Smooth muscle cell (in vitro differentiated cells): Measurements from ENCODE around the gene P3H1. TPM values are rescaled to one million over a fixed set of nuclear protein-coding genes. Genes with fewer than 3 reads are reported as not detected.

Source experiments
- DNase-seq: peaks from one replicate; lab custom pipeline; 2025; ENCODE audit not compliant: unreplicated experiment; lab: John Stamatoyannopoulos, UW
- H2AFZ ChIP-seq: fragments of 200-600 bp; sonication (generic); 2 replicates; pipeline ENCODE4 v1.6.0; 2016; ENCODE audit warnings: antibody characterized with exemption, low read depth, mild to moderate bottlenecking
- H3F3A ChIP-seq: fragments of 200-600 bp; sonication (generic); 2 replicates; pipeline ENCODE4 v1.6.0; 2017; ENCODE audit warnings: antibody characterized with exemption, low read depth
- H3K27ac ChIP-seq: fragments of 200-600 bp; sonication (generic); 2 replicates; pipeline ENCODE4 v1.5.1; 2016; ENCODE audit warnings: low read depth, mild to moderate bottlenecking
- H3K27me3 ChIP-seq: fragments of 200-600 bp; sonication (generic); 2 replicates; pipeline ENCODE4 v1.6.1; 2016; ENCODE audit warnings: low read depth, mild to moderate bottlenecking
- H3K36me3 ChIP-seq: fragments of 200-600 bp; sonication (generic); 2 replicates; pipeline ENCODE4 v1.5.1; 2016; ENCODE audit warnings: low read depth
- H3K4me1 ChIP-seq: fragments of 200-600 bp; sonication (generic); 2 replicates; pipeline ENCODE4 v1.5.1; 2016; ENCODE audit warnings: low read depth
- H3K4me2 ChIP-seq: fragments of 200-600 bp; sonication (generic); 2 replicates; pipeline ENCODE4 v1.6.0; 2016; ENCODE audit warnings: mild to moderate bottlenecking
- H3K4me3 ChIP-seq: fragments of 200-600 bp; sonication (generic); 2 replicates; pipeline ENCODE4 v1.5.1; 2016; ENCODE audit warnings: mild to moderate bottlenecking
- H3K79me2 ChIP-seq: fragments of 200-600 bp; sonication (generic); 2 replicates; pipeline ENCODE4 v1.6.0; 2016; ENCODE audit warnings: low read depth, mild to moderate bottlenecking
- H3K9ac ChIP-seq: fragments of 200-600 bp; sonication (generic); 2 replicates; pipeline ENCODE4 v1.6.0; 2016; ENCODE audit warnings: low read depth
- H3K9me3 ChIP-seq: fragments of 200-600 bp; sonication (generic); replicated peaks from 2 replicates; pipeline ENCODE4 v1.5.1; 2016; ENCODE audit warnings: low read depth
- H4K20me1 ChIP-seq: fragments of 200-600 bp; sonication (generic); 2 replicates; pipeline ENCODE4 v1.6.0; 2016; ENCODE audit warnings: low read depth
- WGBS: methylation state at CpG from one replicate; pipeline ENCODE4 v1.1.7; 2016; ENCODE audit warnings: low lambda C conversion rate; 5-methylcytosine and 5-hydroxymethylcytosine counted together
- polyA plus RNA-seq: library from polyadenylated mRNA; unstranded; fragments of >200 nt; fragmentation: Nextera tagmentation; extraction: Ambion mirVana; gene quantifications from 2 replicates; pipeline ENCODE4 v1.2.1, GENCODE V29; 2016
- total RNA-seq: library from RNA; depleted of rRNA; stranded (reverse); fragments of >200 nt; gene quantifications from 2 replicates; pipeline ENCODE4 v1.2.3, GENCODE V29; 2014
- TF ChIP-seq, protein P1 (sequence below): fragments of 200-600 bp; sonication (generic); IDR thresholded peaks from 2 replicates; pipeline ENCODE4 v1.5.1; 2017; ENCODE audit warnings: borderline replicate concordance, mild to moderate bottlenecking, antibody characterized with exemption; ENCODE audit not compliant: insufficient read depth, poor library complexity, severe bottlenecking

P3H1 gene
- total and polyA plus RNA-seq, 2 experiments from 2014 or later = 256 to 535 TPM

DNA sequence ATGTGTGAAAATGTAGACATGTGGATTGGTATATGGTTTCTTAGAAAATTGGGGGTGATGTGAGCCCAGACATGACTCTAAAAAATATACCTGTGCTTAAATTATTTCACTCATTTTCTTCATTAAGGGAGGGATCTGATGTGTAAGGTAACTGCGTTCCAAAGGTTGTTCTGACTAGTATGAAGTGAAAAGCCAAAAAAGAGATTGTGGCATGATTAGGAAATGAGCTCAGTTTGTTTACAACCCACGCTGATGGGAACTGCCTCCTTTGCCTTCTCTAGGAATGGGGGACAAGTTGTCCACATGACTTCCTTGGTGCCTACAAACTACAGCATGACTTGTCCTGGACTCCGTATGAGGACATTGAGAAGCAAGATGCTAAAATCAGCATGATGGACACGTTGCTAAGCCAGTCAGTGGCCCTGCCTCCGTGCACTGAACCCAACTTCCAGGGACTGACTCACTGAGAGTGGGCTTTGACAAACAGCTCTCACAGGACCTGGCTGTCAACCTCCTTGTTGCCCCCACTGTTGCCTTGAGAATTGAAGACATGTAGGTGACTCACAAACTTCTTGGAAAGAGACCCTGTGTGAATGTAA is 8.2 kb upstream of the P3H1 start:
- Histone ChIP-seq H3F3A (no peaks in the 10 kb centered on the region), H3K4me1 (no peaks in the 10 kb centered on the region), H3K9ac (no peak overlapping the region), H3K36me3 (no peaks in the 10 kb centered on the region), H3K27ac (no peak overlapping the region), H3K27me3 (no peaks in the 10 kb centered on the region), H3K4me3 (no peak overlapping the region), H4K20me1 (peaks cover 42% of the 10 kb centered on the region), H3K4me2 (no peak overlapping the region), H2AFZ (no peak overlapping the region), H3K79me2 (peaks cover 30% of the 10 kb centered on the region), H3K9me3 (no peaks in the 10 kb centered on the region)
- 93% methylated on average over 5 of the region's 5 CpGs for WGBS
- DNase-seq = no peak
- TF ChIP-seq, protein P1, sequence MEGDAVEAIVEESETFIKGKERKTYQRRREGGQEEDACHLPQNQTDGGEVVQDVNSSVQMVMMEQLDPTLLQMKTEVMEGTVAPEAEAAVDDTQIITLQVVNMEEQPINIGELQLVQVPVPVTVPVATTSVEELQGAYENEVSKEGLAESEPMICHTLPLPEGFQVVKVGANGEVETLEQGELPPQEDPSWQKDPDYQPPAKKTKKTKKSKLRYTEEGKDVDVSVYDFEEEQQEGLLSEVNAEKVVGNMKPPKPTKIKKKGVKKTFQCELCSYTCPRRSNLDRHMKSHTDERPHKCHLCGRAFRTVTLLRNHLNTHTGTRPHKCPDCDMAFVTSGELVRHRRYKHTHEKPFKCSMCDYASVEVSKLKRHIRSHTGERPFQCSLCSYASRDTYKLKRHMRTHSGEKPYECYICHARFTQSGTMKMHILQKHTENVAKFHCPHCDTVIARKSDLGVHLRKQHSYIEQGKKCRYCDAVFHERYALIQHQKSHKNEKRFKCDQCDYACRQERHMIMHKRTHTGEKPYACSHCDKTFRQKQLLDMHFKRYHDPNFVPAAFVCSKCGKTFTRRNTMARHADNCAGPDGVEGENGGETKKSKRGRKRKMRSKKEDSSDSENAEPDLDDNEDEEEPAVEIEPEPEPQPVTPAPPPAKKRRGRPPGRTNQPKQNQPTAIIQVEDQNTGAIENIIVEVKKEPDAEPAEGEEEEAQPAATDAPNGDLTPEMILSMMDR = no peak

DNA sequence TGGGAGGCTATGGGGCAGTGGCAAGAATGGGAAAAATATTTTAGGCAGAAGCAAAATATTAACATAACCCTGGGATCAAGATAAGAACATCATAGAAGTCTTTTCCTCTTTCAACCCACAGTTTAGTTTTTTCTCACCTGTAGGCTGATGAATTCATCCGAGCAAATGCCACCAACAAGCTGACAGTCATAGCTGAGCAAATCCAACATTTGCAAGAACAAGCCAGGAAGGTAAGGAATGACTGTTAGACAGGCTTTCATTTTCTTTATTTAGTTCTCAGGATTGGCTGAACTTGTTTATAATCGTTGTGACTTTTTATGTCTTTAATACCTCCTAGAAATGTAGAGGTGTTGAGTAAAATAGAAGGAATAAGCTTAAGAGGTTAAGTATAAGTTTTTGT is 6.6 kb upstream of the P3H1 start:
- H3K4me3 ChIP-seq = no peak overlapping the region
- H3K4me2 ChIP-seq = no peak overlapping the region
- peaks cover 45% of the 10 kb centered on the region for H3K79me2 ChIP-seq
- H3K9ac ChIP-seq = no peak overlapping the region
- H3K4me1 ChIP-seq = peaks cover 1% of the 10 kb centered on the region
- TF ChIP-seq, protein P1 = no peak
- no peak for DNase-seq
- WGBS = 77% methylated on average over 2 of the region's 2 CpGs
- H4K20me1 ChIP-seq = peaks cover 42% of the 10 kb centered on the region
- H3K9me3 ChIP-seq = no peaks in the 10 kb centered on the region
- H2AFZ ChIP-seq = no peak overlapping the region
- H3K27me3 ChIP-seq = no peaks in the 10 kb centered on the region
- H3F3A ChIP-seq = no peaks in the 10 kb centered on the region
- H3K27ac ChIP-seq = no peak overlapping the region
- no peaks in the 10 kb centered on the region for H3K36me3 ChIP-seq

DNA sequence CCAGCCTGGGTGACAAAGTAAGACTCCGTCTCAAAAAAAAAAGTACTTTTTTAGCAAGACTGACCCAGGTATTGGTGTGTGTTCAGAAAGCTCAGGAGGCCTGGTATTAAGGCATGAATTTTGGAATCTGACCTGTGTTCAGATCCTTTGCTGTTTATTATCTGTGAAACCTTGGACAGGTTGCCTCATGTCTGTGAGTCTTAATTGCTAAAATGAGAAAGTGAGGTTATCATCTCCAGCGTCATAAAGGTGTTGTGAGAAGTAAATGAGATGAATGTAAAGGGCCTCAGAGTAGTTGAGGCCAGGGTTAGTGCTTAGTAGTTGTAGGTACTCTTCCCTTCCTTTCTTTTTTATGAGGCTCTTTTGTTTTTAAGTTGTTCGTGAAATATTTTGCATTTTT is 3.0 kb upstream of the P3H1 start:
- TF ChIP-seq, protein P1 = no peak
- H3K27ac ChIP-seq = no peak overlapping the region
- H3K4me2 ChIP-seq = no peak overlapping the region
- no peaks in the 10 kb centered on the region for H3K36me3 ChIP-seq
- no peak overlapping the region for H2AFZ ChIP-seq
- no peak overlapping the region for H3K9ac ChIP-seq
- H3F3A ChIP-seq = peaks cover 7% of the 10 kb centered on the region
- peaks cover 40% of the 10 kb centered on the region for H4K20me1 ChIP-seq
- peaks cover 74% of the 10 kb centered on the region for H3K79me2 ChIP-seq
- no peaks in the 10 kb centered on the region for H3K9me3 ChIP-seq
- H3K27me3 ChIP-seq = no peaks in the 10 kb centered on the region
- DNase-seq = no peak
- H3K4me1 ChIP-seq = peaks cover 9% of the 10 kb centered on the region
- 96% methylated on average over 3 of the region's 3 CpGs for WGBS
- no peak overlapping the region for H3K4me3 ChIP-seq

DNA sequence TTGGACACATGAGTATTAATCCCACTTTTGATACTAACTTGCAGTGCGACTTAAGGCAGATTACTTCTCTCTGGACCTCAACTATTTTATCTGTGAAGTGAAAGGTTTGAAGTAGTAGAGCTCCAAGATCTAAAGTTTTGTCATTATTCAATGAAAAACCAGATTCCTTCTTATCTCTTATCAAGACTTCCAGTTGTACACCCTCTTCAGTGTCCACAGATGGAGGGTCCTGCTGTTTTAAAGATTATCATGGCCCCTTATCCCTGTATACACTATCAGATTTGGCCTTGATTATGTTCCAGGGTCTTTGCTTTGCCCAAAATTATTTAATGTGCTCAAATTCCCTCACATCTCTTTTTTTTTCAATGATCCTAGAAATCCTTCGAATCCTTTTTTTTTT is 1.3 kb upstream of the P3H1 start:
- H3K4me2 ChIP-seq = peak overlapping the region; percentile 92
- H2AFZ ChIP-seq = no peak overlapping the region
- H3F3A ChIP-seq = peaks cover 7% of the 10 kb centered on the region
- TF ChIP-seq, protein P1 = no peak
- WGBS = 83% methylated on average over 2 of the region's 2 CpGs
- H3K9me3 ChIP-seq = no peaks in the 10 kb centered on the region
- H3K4me1 ChIP-seq = peaks cover 9% of the 10 kb centered on the region
- H3K79me2 ChIP-seq = peaks cover 87% of the 10 kb centered on the region
- peak overlapping the region; percentile 79 for H3K4me3 ChIP-seq
- H3K27me3 ChIP-seq = no peaks in the 10 kb centered on the region
- H3K27ac ChIP-seq = no peak overlapping the region
- H3K36me3 ChIP-seq = no peaks in the 10 kb centered on the region
- H4K20me1 ChIP-seq = peaks cover 46% of the 10 kb centered on the region
- peak overlapping the region; percentile 79 for H3K9ac ChIP-seq
- DNase-seq = no peak
